NT2/D1 (cell line): ENCODE results near the gene ZC3H13.

Experiments used
- SUZ12 ChIP-seq: IDR thresholded peaks from 2 replicates; pipeline ENCODE4 v1.6.1; 2011; ENCODE audit not compliant: insufficient read length, insufficient read depth; ENCODE audit errors: extremely low read depth
- YY1 ChIP-seq: IDR thresholded peaks from 2 replicates; pipeline ENCODE4 v1.6.1; 2011; ENCODE audit not compliant: insufficient read length, insufficient read depth
- ZNF274 ChIP-seq: IDR thresholded peaks from 2 replicates; pipeline ENCODE4 v1.6.1; 2011; ENCODE audit warnings: mild to moderate bottlenecking, low read depth, low read length

GRCh38 chr13:46041419-46041839, 11.1 kb downstream of the ZC3H13 start:
- TF ChIP-seq ZNF274 (no peak), YY1 (no peak), SUZ12 (no peak)
